SK-N-SH treated with all-trans-retinoic acid at 6 μM for 48 hours (cell line): ENCODE data around the gene HLF.

ENCODE experiments used
- PPARA ChIP-seq: fragments of 250-450 bp; sonication (Bioruptor Pico); IDR thresholded peaks from 2 replicates; pipeline ENCODE4 v1.5.0; 2020; ENCODE audit warnings: mild to moderate bottlenecking, borderline replicate concordance
- SNAI2 ChIP-seq: fragments of 250-450 bp; sonication (Bioruptor Pico); IDR thresholded peaks from 2 replicates; pipeline ENCODE4 v1.5.0; 2020; ENCODE audit warnings: mild to moderate bottlenecking, moderate library complexity
- ZNF8 ChIP-seq: fragments of 450-650 bp; formaldehyde crosslinking; IDR thresholded peaks from 2 replicates; pipeline ENCODE4 v1.5.0; 2020; ENCODE audit warnings: mild to moderate bottlenecking, moderate library complexity

GRCh38 chr17:55345132-55345531 is 80.4 kb downstream of the HLF start:
- TF ChIP-seq ZNF8 (CRISPR knock-in tag) (no peak), SNAI2 (CRISPR knock-in tag) (no peak), PPARA (CRISPR knock-in tag) (no peak)
